DND-41 (cell line): Measurements from ENCODE around the gene PLP1.

ENCODE experiments used
- ATAC-seq: fragments of 200-7000 bp; cut with Tn5 transposase; 3 replicates; pipeline ENCODE4 v1.9.1; 2021; ENCODE audit warnings: low read depth; ENCODE audit not compliant: insufficient read depth
- DNase-seq: peaks from one replicate; pipeline ENCODE4 v3.0.0-alpha.2; 2020
- H2AFZ ChIP-seq: 2 replicates; pipeline ENCODE4 v1.6.0; 2012; ENCODE audit warnings: low read depth, low read length
- H3K27ac ChIP-seq: 2 replicates; pipeline ENCODE4 v1.5.1; 2012; ENCODE audit warnings: low read length, inconsistent platforms
- H3K27me3 ChIP-seq: fragments of 200-600 bp; sonication (generic); 2 replicates; pipeline ENCODE4 v1.6.0; 2012; ENCODE audit warnings: low read length, mild to moderate bottlenecking, inconsistent platforms; ENCODE audit not compliant: insufficient read depth, poor library complexity
- H3K36me3 ChIP-seq: 2 replicates; pipeline ENCODE4 v1.5.1; 2012; ENCODE audit warnings: low read length, inconsistent platforms; ENCODE audit not compliant: insufficient read depth
- H3K4me1 ChIP-seq: 2 replicates; pipeline ENCODE4 v1.5.1; 2012; ENCODE audit warnings: mild to moderate bottlenecking, low read length; ENCODE audit not compliant: insufficient read depth
- H3K4me2 ChIP-seq: 2 replicates; pipeline ENCODE4 v1.6.0; 2012; ENCODE audit warnings: mild to moderate bottlenecking, moderate library complexity, low read length, inconsistent platforms; ENCODE audit not compliant: insufficient read depth
- H3K4me3 ChIP-seq, 2 experiments: fragments of 200-600 bp in 1 of 2; shearing (Covaris generic) in 1 of 2; 2 replicates each; pipeline ENCODE4 v1.5.1; 2012 to 2016; ENCODE audit warnings: inconsistent platforms in 2 of 2, low read length in 2 of 2, mild to moderate bottlenecking in 2 of 2, low read depth in 1 of 2, moderate library complexity in 1 of 2
- H3K79me2 ChIP-seq: 2 replicates; pipeline ENCODE4 v1.6.0; 2012; ENCODE audit warnings: low read length, inconsistent platforms; ENCODE audit not compliant: insufficient read depth
- H3K9ac ChIP-seq: 2 replicates; pipeline ENCODE4 v1.6.0; 2012; ENCODE audit warnings: low read depth, mild to moderate bottlenecking, inconsistent platforms, low read length, moderate library complexity
- H3K9me3 ChIP-seq: 2 replicates; pipeline ENCODE4 v1.5.1; 2012; ENCODE audit warnings: low read length, moderate library complexity, mild to moderate bottlenecking, inconsistent platforms; ENCODE audit not compliant: insufficient read depth, severe bottlenecking
- H4K20me1 ChIP-seq: 2 replicates; pipeline ENCODE4 v1.6.0; 2012; ENCODE audit warnings: low read length; ENCODE audit not compliant: insufficient read depth
- EZH2 ChIP-seq: IDR thresholded peaks from 3 replicates; pipeline ENCODE4 v1.6.1; 2012; ENCODE audit warnings: borderline replicate concordance, low read depth, mild to moderate bottlenecking, moderate library complexity, low read length, inconsistent platforms; ENCODE audit not compliant: severe bottlenecking
- TF ChIP-seq, protein P1 (sequence below): IDR thresholded peaks from 2 replicates; pipeline ENCODE4 v1.5.1; 2012; ENCODE audit warnings: borderline replicate concordance, low read length, moderate library complexity, mild to moderate bottlenecking; ENCODE audit not compliant: poor library complexity, severe bottlenecking; ENCODE audit errors: extremely low read depth

The PLP1 gene

DNA sequence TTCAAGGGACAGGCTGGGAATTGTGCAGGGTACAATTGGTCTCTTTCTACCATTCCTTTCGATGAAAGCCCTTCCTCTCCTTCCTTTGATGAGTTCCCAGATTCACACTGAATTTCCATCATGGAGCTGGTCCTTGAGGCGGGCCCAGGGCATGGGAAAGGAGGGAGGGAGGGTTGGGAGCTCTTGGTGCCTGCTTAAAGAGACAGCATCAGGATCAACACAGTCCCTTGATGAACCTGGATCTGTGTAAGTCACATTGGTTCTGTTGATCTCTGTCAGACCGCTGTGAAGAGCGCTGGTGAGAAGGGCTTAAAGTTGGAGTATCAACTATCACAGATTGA is 4.4 kb downstream of the PLP1 start:
- no peak overlapping the region for H3K9ac ChIP-seq
- no peak overlapping the region for H3K4me3 ChIP-seq
- H3K27me3 ChIP-seq = no peaks in the 10 kb centered on the region
- no peak overlapping the region for H2AFZ ChIP-seq
- no peak overlapping the region for H3K27ac ChIP-seq
- ATAC-seq = no peak
- no peak overlapping the region for H3K4me2 ChIP-seq
- H4K20me1 ChIP-seq = no peaks in the 10 kb centered on the region
- no peak for DNase-seq
- H3K79me2 ChIP-seq = no peaks in the 10 kb centered on the region
- no peaks in the 10 kb centered on the region for H3K36me3 ChIP-seq
- no peaks in the 10 kb centered on the region for H3K9me3 ChIP-seq
- H3K4me1 ChIP-seq = peaks cover 6% of the 10 kb centered on the region; the same call in 1 of the 2 replicates
- TF ChIP-seq, protein P1, sequence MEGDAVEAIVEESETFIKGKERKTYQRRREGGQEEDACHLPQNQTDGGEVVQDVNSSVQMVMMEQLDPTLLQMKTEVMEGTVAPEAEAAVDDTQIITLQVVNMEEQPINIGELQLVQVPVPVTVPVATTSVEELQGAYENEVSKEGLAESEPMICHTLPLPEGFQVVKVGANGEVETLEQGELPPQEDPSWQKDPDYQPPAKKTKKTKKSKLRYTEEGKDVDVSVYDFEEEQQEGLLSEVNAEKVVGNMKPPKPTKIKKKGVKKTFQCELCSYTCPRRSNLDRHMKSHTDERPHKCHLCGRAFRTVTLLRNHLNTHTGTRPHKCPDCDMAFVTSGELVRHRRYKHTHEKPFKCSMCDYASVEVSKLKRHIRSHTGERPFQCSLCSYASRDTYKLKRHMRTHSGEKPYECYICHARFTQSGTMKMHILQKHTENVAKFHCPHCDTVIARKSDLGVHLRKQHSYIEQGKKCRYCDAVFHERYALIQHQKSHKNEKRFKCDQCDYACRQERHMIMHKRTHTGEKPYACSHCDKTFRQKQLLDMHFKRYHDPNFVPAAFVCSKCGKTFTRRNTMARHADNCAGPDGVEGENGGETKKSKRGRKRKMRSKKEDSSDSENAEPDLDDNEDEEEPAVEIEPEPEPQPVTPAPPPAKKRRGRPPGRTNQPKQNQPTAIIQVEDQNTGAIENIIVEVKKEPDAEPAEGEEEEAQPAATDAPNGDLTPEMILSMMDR = no peak
- TF ChIP-seq EZH2 = no peak

DNA sequence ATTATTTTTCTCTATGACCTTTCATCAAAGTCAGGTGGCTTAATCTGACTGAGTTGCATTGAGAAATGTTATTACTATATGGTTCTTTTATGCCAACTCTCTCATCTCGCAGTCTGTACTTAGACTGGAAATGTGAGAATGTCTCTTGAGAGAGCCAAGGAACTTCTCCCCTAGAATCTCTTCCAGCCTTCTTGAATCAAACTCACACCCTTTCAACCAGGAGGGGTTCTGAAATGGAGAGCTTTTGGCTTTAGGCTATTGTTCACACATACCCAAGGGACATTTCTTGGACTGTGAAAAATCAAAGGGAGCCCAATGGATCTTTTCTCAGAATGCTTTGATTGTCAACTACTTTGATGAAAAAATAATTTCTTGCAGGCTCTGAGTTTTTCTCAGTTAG is 5.1 kb downstream of the PLP1 start:
- no peak overlapping the region for H3K4me2 ChIP-seq
- no peak overlapping the region for H3K4me3 ChIP-seq
- H3K9me3 ChIP-seq = no peaks in the 10 kb centered on the region
- ATAC-seq (no peak), DNase-seq (no peak)
- H3K27me3 ChIP-seq = no peaks in the 10 kb centered on the region
- no peak overlapping the region for H2AFZ ChIP-seq
- H3K36me3 ChIP-seq = no peaks in the 10 kb centered on the region
- H3K79me2 ChIP-seq = no peaks in the 10 kb centered on the region
- H3K9ac ChIP-seq = no peak overlapping the region
- H3K4me1 ChIP-seq = peaks cover 6% of the 10 kb centered on the region; the same call in 1 of the 2 replicates
- H4K20me1 ChIP-seq = no peaks in the 10 kb centered on the region
- no peak overlapping the region for H3K27ac ChIP-seq
- no peak for TF ChIP-seq EZH2
- TF ChIP-seq, protein P1 = no peak

DNA sequence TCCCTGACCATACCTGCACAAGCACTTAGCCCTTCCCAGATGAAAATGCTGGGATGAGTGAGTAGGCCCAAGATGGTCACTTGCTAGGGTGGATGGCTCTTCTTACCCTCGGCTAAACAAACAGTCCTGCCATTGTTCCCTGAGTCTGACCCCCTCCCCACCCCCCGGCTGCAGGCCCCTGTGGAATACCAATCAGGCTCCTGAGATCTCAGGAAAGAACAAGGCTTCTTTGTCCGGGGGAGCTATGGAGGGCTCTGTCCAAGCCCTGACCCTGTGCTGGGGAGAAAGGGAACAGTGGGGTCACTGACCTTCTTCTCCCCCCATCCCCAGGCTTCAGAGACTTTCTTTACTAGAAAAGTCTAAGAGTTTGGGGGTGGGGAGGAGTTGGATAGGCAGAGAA is 6.0 kb downstream of the PLP1 start:
- Histone ChIP-seq H3K27ac (no peak overlapping the region), H3K4me1 (peaks cover 6% of the 10 kb centered on the region; the same call in 1 of the 2 replicates), H2AFZ (no peak overlapping the region), H3K27me3 (no peaks in the 10 kb centered on the region), H3K4me2 (no peak overlapping the region), H3K36me3 (no peaks in the 10 kb centered on the region), H4K20me1 (no peaks in the 10 kb centered on the region), H3K4me3 (no peak overlapping the region), H3K9ac (no peak overlapping the region), H3K9me3 (no peaks in the 10 kb centered on the region), H3K79me2 (no peaks in the 10 kb centered on the region)
- TF ChIP-seq, protein P1 = no peak
- no peak for TF ChIP-seq EZH2
- ATAC-seq (no peak), DNase-seq (no peak)

DNA sequence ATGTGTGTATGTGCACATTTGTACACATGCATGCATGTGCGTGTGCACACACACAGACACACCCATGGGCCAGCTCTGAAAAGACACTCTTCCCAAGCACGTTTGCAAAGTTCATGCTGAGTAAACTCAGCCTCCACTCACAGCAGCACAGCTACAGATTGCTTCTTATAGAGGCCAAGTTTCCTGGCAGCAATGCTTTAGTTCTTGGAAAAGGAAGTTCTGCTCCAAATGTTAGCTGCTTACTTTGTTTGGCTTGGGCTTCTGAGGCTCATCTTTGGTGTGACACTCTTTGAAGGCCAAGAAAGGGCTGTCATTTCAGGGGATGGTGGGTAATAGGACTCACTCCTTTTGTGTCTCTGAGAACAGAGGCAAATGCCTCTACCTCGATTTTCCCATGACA is 6.6 kb downstream of the PLP1 start:
- Histone ChIP-seq H3K27ac (no peak overlapping the region), H3K4me1 (peaks cover 6% of the 10 kb centered on the region; the same call in 1 of the 2 replicates), H2AFZ (no peak overlapping the region), H3K36me3 (no peaks in the 10 kb centered on the region), H3K9ac (no peak overlapping the region), H3K79me2 (no peaks in the 10 kb centered on the region), H4K20me1 (no peaks in the 10 kb centered on the region), H3K4me3 (no peak overlapping the region), H3K9me3 (no peaks in the 10 kb centered on the region), H3K4me2 (no peak overlapping the region), H3K27me3 (no peaks in the 10 kb centered on the region)
- TF ChIP-seq, protein P1 = no peak
- TF ChIP-seq EZH2 = no peak
- peak; percentile 29; the same call in 2 of the 3 replicates for ATAC-seq
- DNase-seq = peak; percentile 4
